ENCODE measurements around the gene EIF3I.

Gene EIF3I

GRCh38 chr1:32221980-32222755, at the start of gene EIF3I, which contains the start of gene TMEM234:
Gene EIF3I (plus strand): TSS chr1:32222407. CDS start chr1:32222442, 35 bp downstream.
Gene TMEM234 (minus strand): TSS chr1:32222353. CDS start chr1:32222322, 31 bp downstream.
- Histone ChIP-seq H3K27ac (ENCODE audit: low read depth in 2 of 2, low read length in 2 of 2) (peak within 1 kb of the TSS; percentile 84 to 85), H3K4me1 (ENCODE audit: control insufficient read depth in 2 of 2, insufficient read depth in 2 of 2, low read length in 2 of 2) (peaks cover 18 to 24% of the 10 kb centered on the region in 2 donors), H3K9ac (ENCODE audit: low read depth in 1 of 2, low read length in 2 of 2) (peak within 1 kb of the TSS; percentile 97 to 98), H3K27me3 (ENCODE audit: control insufficient read depth in 2 of 2, insufficient read depth in 2 of 2, low read length in 2 of 2) (no peaks in the 10 kb centered on the region), H3K4me3 (ENCODE audit: low read length in 2 of 2) (peak within 1 kb of the TSS; percentile 95 to 96), H3K9me3 (ENCODE audit: control insufficient read depth in 2 of 2, low read length in 2 of 2) (no peaks in the 10 kb centered on the region), H3K36me3 (ENCODE audit: control insufficient read depth in 2 of 2, insufficient read depth in 2 of 2, low read length in 2 of 2) (peaks cover 18 to 25% of the 10 kb centered on the region in 2 donors)

GRCh38 chr1:32172621-32173245, 49.5 kb upstream of the EIF3I start:
- H3K27me3 ChIP-seq (ENCODE audit: control insufficient read depth in 2 of 2, insufficient read depth in 2 of 2, low read length in 2 of 2) = no peaks in the 10 kb centered on the region
- no peak overlapping the region for H3K4me3 ChIP-seq (ENCODE audit: low read length in 2 of 2)
- no peaks in the 10 kb centered on the region for H3K9me3 ChIP-seq (ENCODE audit: control insufficient read depth in 2 of 2, low read length in 2 of 2)
- no peak overlapping the region for H3K9ac ChIP-seq (ENCODE audit: low read depth in 1 of 2, low read length in 2 of 2)
- no peak overlapping the region for H3K27ac ChIP-seq (ENCODE audit: low read depth in 2 of 2, low read length in 2 of 2)
- peaks cover 37 to 58% of the 10 kb centered on the region in 2 donors for H3K36me3 ChIP-seq (ENCODE audit: control insufficient read depth in 2 of 2, insufficient read depth in 2 of 2, low read length in 2 of 2)
- H3K4me1 ChIP-seq (ENCODE audit: control insufficient read depth in 2 of 2, insufficient read depth in 2 of 2, low read length in 2 of 2) = no peaks in the 10 kb centered on the region

DNA sequence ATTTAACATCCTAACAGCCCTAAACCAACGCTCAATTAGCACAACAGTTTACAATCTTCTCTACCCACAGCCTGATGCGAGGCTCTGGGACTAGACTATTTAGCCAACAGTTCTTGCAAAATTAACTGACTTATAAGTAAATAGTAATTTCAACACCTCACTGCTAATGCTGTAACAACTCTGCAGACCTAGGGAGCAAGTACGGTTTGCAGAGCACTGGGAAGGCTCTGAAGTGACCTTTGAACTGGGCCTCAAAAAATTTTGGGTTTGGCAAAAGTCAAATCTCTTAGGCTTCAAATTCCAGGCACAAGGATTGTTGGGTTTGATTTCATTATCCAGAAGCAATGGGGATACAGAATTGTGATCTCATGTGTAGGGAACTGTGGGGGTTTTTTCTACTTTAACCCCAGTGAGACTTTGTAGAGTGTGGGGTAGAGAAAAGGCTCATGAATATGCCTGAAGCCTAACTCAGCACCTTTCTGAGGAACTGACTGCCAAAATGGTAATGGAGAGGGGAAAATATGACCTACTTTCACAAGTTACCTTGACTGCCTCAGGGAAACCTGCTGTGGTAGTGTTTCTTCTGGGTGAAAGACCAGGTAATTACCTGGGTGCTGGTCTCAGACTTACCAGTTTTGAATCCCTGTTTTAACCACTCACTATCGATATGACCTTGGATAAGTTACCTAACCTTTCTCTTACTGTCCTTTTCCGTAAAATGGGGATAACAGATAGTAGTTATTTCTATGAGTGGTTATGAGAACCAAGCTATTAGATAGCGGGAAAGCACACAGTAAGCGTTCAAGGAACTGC, 43.6 kb upstream of the EIF3I start:
- Histone ChIP-seq H3K4me3 (ENCODE audit: low read length in 2 of 2) (peak overlapping the region; percentile 84 to 86), H3K27ac (ENCODE audit: low read depth in 2 of 2, low read length in 2 of 2) (peak overlapping the region; percentile 92 to 97), H3K27me3 (ENCODE audit: control insufficient read depth in 2 of 2, insufficient read depth in 2 of 2, low read length in 2 of 2) (no peaks in the 10 kb centered on the region), H3K4me1 (ENCODE audit: control insufficient read depth in 2 of 2, insufficient read depth in 2 of 2, low read length in 2 of 2) (peaks cover 22 to 24% of the 10 kb centered on the region in 2 donors), H3K9ac (ENCODE audit: low read depth in 1 of 2, low read length in 2 of 2) (peak overlapping the region in 1 of 2 donors; percentile 86), H3K36me3 (ENCODE audit: control insufficient read depth in 2 of 2, insufficient read depth in 2 of 2, low read length in 2 of 2) (peaks cover 8 to 16% of the 10 kb centered on the region in 2 donors), H3K9me3 (ENCODE audit: control insufficient read depth in 2 of 2, low read length in 2 of 2) (no peaks in the 10 kb centered on the region)

- no peaks in the 10 kb centered on the region for H3K27me3 ChIP-seq (ENCODE audit: control insufficient read depth in 2 of 2, insufficient read depth in 2 of 2, low read length in 2 of 2)
- no peaks in the 10 kb centered on the region for H3K9me3 ChIP-seq (ENCODE audit: control insufficient read depth in 2 of 2, low read length in 2 of 2)
- peak overlapping the region; percentile 92 to 97 for H3K27ac ChIP-seq (ENCODE audit: low read depth in 2 of 2, low read length in 2 of 2)
- peaks cover 22 to 26% of the 10 kb centered on the region in 2 donors for H3K4me1 ChIP-seq (ENCODE audit: control insufficient read depth in 2 of 2, insufficient read depth in 2 of 2, low read length in 2 of 2)
- peak overlapping the region; percentile 84 to 86 for H3K4me3 ChIP-seq (ENCODE audit: low read length in 2 of 2)
- peaks cover 10 to 15% of the 10 kb centered on the region in 2 donors for H3K36me3 ChIP-seq (ENCODE audit: control insufficient read depth in 2 of 2, insufficient read depth in 2 of 2, low read length in 2 of 2)
- peak overlapping the region; percentile 74 to 86 for H3K9ac ChIP-seq (ENCODE audit: low read depth in 1 of 2, low read length in 2 of 2)
Observed at GRCh38 chr1:32179193-32179442, 43.1 kb upstream of the EIF3I start.

DNA sequence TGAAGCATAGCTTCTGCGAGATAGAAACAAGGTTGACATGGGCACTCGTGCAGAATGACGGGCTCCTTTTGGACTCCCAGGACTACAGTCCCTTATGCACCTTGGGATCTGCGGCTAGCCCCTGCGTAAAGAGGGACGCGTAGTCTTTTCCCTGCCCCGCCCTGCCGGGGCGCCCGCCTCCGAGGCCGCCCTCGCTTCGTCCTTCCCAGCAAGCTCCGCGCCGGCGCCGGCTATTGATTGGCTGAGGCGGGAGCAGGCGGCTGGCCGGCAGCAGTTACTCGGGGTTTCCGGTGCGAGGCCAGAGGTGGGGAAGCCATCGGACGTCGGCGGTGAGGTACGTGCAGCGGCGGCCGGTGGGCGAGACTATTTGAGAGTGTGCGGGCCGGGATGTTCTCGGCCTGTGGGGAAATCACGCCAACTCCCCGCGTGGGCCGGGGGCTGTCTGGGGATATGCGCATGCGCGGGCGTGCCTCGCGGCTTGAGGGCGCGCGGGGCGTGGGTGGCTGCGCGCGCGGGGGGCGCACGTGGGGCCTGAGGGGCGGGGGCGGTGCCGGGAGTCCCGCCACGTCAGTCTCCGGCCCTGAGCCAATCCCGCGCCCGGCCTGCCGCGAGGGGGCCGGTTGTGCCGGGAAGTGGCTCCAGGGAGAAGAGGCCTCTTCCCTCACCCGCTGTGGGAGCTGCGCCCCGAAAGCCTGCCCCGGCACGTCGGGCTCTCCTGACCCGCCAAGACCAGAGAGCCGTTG, 42.6 kb upstream of the EIF3I start, which contains the start of gene TXLNA:
Gene TXLNA (plus strand): TSS at position 233 of the 743 bp plus-strand sequence. CDS start 671 bp downstream, outside the sequence.
- Histone ChIP-seq H3K9me3 (ENCODE audit: control insufficient read depth in 2 of 2, low read length in 2 of 2) (no peaks in the 10 kb centered on the region), H3K36me3 (ENCODE audit: control insufficient read depth in 2 of 2, insufficient read depth in 2 of 2, low read length in 2 of 2) (peaks cover 15 to 18% of the 10 kb centered on the region in 2 donors), H3K4me1 (ENCODE audit: control insufficient read depth in 2 of 2, insufficient read depth in 2 of 2, low read length in 2 of 2) (peaks cover 22 to 28% of the 10 kb centered on the region in 2 donors), H3K27ac (ENCODE audit: low read depth in 2 of 2, low read length in 2 of 2) (peak within 1 kb of the TSS; percentile 92 to 97), H3K9ac (ENCODE audit: low read depth in 1 of 2, low read length in 2 of 2) (peak within 1 kb of the TSS; percentile 86 to 91), H3K4me3 (ENCODE audit: low read length in 2 of 2) (peak within 1 kb of the TSS; percentile 84 to 86), H3K27me3 (ENCODE audit: control insufficient read depth in 2 of 2, insufficient read depth in 2 of 2, low read length in 2 of 2) (no peaks in the 10 kb centered on the region)

DNA sequence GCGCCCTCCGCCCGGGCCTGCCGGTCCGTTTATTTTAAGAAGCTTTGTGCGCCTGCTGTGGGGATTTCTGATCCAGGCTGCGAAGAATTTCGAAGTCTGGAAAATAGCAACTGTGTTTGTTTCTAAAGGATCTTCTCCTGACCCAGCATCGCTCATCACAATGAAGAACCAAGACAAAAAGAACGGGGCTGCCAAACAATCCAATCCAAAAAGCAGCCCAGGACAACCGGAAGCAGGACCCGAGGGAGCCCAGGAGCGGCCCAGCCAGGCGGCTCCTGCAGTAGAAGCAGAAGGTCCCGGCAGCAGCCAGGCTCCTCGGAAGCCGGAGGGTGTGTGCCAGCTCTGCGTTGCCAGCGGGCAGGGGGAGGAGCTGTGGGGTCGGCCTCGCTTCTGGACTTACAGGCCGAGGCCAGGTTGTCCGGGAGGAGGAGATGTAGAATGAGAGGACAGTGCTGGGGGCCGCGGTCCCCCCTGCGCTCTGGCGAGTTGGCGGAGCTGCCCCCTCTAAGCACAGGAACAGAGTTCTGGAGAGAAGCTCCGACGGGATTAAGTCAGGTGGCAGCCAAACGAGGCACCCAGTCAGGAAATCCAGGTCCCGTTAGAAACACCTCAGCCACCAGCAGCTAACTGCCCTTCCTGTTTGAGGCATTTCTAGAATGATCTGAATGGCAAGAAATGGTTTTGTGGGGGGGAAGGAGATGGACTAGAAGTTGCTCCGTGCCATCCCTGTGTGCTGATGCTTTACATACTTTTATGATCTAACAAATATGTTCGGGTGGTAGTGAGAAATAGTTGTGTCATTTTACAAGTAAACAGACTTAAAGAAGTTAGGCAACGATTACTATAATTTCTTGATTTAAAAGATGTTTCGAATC, 41.8 kb upstream of the EIF3I start:
- peak overlapping the region; percentile 86 to 91 for H3K9ac ChIP-seq (ENCODE audit: low read depth in 1 of 2, low read length in 2 of 2)
- peak overlapping the region; percentile 92 to 97 for H3K27ac ChIP-seq (ENCODE audit: low read depth in 2 of 2, low read length in 2 of 2)
- peaks cover 20 to 22% of the 10 kb centered on the region in 2 donors for H3K36me3 ChIP-seq (ENCODE audit: control insufficient read depth in 2 of 2, insufficient read depth in 2 of 2, low read length in 2 of 2)
- peaks cover 22 to 28% of the 10 kb centered on the region in 2 donors for H3K4me1 ChIP-seq (ENCODE audit: control insufficient read depth in 2 of 2, insufficient read depth in 2 of 2, low read length in 2 of 2)
- H3K9me3 ChIP-seq (ENCODE audit: control insufficient read depth in 2 of 2, low read length in 2 of 2) = no peaks in the 10 kb centered on the region
- H3K4me3 ChIP-seq (ENCODE audit: low read length in 2 of 2) = peak overlapping the region; percentile 84 to 86
- H3K27me3 ChIP-seq (ENCODE audit: control insufficient read depth in 2 of 2, insufficient read depth in 2 of 2, low read length in 2 of 2) = no peaks in the 10 kb centered on the region

DNA sequence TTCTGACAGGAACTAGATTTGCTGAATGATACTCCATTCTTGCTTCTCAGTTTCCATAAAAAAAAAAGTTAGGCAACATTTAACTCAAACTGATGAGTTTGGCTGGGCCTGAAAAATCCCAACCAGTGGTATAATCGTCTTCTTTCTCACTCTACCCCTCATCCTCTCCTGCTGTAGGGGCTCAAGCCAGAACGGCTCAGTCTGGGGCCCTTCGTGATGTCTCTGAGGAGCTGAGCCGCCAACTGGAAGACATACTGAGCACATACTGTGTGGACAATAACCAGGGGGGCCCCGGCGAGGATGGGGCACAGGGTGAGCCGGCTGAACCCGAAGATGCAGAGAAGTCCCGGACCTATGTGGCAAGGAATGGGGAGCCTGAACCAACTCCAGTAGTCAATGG, 41.1 kb upstream of the EIF3I start:
- H3K4me3 ChIP-seq (ENCODE audit: low read length in 2 of 2) = peak overlapping the region; percentile 84 to 86
- H3K9me3 ChIP-seq (ENCODE audit: control insufficient read depth in 2 of 2, low read length in 2 of 2) = no peaks in the 10 kb centered on the region
- peaks cover 22 to 24% of the 10 kb centered on the region in 2 donors for H3K36me3 ChIP-seq (ENCODE audit: control insufficient read depth in 2 of 2, insufficient read depth in 2 of 2, low read length in 2 of 2)
- no peak overlapping the region for H3K27ac ChIP-seq (ENCODE audit: low read depth in 2 of 2, low read length in 2 of 2)
- H3K4me1 ChIP-seq (ENCODE audit: control insufficient read depth in 2 of 2, insufficient read depth in 2 of 2, low read length in 2 of 2) = peaks cover 22 to 28% of the 10 kb centered on the region in 2 donors
- H3K27me3 ChIP-seq (ENCODE audit: control insufficient read depth in 2 of 2, insufficient read depth in 2 of 2, low read length in 2 of 2) = no peaks in the 10 kb centered on the region
- H3K9ac ChIP-seq (ENCODE audit: low read depth in 1 of 2, low read length in 2 of 2) = peak overlapping the region; percentile 86 to 91

DNA sequence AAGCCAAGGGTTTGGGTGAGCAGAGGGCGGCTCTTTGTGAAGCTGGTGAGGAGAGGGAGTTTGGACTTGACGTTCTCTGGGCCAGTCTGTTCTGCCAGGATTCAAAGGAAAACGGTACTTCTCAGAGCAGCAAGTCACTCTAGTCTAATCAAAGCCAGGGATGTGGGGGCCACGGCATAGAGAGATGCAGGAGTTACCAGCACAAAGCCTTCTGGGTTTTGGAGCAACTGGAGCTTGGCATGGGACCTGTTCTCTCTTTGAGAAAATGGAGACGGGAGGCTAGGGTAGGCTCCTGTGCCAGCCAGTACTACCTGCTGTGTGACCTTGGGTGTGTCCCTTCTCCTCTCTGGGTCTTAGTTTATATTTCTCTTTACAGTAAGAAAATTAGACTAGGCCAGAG, 40.6 kb upstream of the EIF3I start:
- H3K36me3 ChIP-seq (ENCODE audit: control insufficient read depth in 2 of 2, insufficient read depth in 2 of 2, low read length in 2 of 2) = peaks cover 24 to 29% of the 10 kb centered on the region in 2 donors
- H3K9me3 ChIP-seq (ENCODE audit: control insufficient read depth in 2 of 2, low read length in 2 of 2) = no peaks in the 10 kb centered on the region
- peak overlapping the region in 1 of 2 donors; percentile 10 for H3K9ac ChIP-seq (ENCODE audit: low read depth in 1 of 2, low read length in 2 of 2)
- H3K27ac ChIP-seq (ENCODE audit: low read depth in 2 of 2, low read length in 2 of 2) = no peak overlapping the region
- H3K4me3 ChIP-seq (ENCODE audit: low read length in 2 of 2) = peak overlapping the region; percentile 19 to 84
- H3K27me3 ChIP-seq (ENCODE audit: control insufficient read depth in 2 of 2, insufficient read depth in 2 of 2, low read length in 2 of 2) = no peaks in the 10 kb centered on the region
- peaks cover 22 to 28% of the 10 kb centered on the region in 2 donors for H3K4me1 ChIP-seq (ENCODE audit: control insufficient read depth in 2 of 2, insufficient read depth in 2 of 2, low read length in 2 of 2)

DNA sequence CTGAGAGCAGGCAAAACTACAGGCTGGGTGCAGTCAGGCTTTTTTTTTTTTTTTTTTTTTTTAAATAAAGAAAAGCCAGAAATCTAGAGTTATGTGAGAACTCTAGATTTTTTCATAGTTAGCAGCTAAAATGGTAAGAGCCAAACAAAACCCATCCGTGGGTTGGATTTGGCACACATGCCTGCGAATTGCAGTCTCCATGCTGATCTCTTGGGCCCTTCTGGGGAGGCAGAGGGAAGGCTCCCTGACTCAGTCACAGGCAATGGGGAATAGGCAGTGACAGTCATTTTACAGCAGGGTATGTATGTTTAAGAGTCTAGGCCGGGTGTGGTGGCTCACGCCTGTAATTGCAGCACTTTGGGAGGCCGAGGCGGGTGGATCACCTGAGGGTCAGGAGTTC, 40.1 kb upstream of the EIF3I start:
- Histone ChIP-seq H3K27me3 (ENCODE audit: control insufficient read depth in 2 of 2, insufficient read depth in 2 of 2, low read length in 2 of 2) (no peaks in the 10 kb centered on the region), H3K9me3 (ENCODE audit: control insufficient read depth in 2 of 2, low read length in 2 of 2) (no peaks in the 10 kb centered on the region), H3K27ac (ENCODE audit: low read depth in 2 of 2, low read length in 2 of 2) (no peak overlapping the region), H3K4me3 (ENCODE audit: low read length in 2 of 2) (peak overlapping the region in 1 of 2 donors; percentile 20), H3K36me3 (ENCODE audit: control insufficient read depth in 2 of 2, insufficient read depth in 2 of 2, low read length in 2 of 2) (peaks cover 24 to 32% of the 10 kb centered on the region in 2 donors), H3K4me1 (ENCODE audit: control insufficient read depth in 2 of 2, insufficient read depth in 2 of 2, low read length in 2 of 2) (peaks cover 22 to 28% of the 10 kb centered on the region in 2 donors), H3K9ac (ENCODE audit: low read depth in 1 of 2, low read length in 2 of 2) (no peak overlapping the region)

Measured in mucosa of rectum (tissue), 2 donors.